ENCODE results near the gene BUD31. TPM values are rescaled to one million over a fixed set of nuclear protein-coding genes. Genes with fewer than 3 reads are reported as not detected.

BUD31 gene
- total and polyA plus RNA-seq, 2 of the 13 experiments (the other 11 are each of a cell fraction or from before 2014, with no cell fraction given): 35.1 to 79.1 TPM

DNA sequence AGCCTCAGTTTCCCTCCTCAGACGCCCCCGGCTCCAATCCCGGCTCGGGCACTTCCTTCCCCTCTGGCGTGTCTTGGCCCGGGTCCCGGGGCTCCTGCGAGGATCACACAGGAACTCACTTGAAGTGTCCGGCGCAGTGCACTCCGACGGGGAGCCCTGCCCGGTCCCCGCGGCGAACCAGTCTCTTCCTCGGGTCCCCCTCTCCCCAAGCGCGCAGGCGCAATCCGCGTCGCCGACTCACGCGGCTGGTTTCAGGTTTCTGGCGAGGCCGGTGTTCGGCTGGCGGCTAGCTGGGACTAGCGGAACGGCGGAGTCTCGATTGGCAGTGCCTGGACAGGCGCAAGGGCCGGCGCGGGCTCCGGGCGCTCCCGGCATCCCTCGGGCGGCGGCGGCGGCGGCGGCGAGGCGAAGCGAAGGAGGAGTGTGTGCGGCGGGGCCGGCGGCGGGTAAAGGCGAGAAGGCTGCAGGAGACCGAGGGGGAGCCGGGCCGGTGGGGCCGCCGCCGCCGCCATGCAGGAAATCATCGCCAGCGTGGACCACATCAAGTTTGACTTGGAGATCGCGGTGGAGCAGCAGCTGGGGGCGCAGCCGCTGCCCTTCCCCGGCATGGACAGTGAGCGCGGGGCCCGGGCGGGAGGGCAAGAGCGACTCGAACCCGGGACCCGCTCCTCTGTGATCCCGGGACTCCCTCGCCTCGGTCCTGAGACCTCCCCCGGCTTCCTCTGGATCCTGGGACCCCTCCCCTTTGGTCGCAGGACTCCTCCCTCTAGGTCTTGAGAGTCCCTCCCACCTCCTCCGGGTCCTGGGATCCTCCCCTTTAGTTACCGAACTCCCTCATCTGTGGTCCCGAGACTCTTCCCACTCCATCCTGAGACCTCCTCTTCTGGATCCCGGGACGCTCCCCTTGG, 30.1 kb downstream of the BUD31 start, which contains the start of the genes CPSF4 and PTCD1 (continued):
- TF ChIP-seq, protein P1, sequence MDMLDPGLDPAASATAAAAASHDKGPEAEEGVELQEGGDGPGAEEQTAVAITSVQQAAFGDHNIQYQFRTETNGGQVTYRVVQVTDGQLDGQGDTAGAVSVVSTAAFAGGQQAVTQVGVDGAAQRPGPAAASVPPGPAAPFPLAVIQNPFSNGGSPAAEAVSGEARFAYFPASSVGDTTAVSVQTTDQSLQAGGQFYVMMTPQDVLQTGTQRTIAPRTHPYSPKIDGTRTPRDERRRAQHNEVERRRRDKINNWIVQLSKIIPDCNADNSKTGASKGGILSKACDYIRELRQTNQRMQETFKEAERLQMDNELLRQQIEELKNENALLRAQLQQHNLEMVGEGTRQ (IDR thresholded peaks at IDR 0.05; ENCODE audit: low read depth, low read length): no peak
- TF ChIP-seq, protein P1 (CRISPR knock-in tag; IDR thresholded peaks at IDR 0.05; ENCODE audit: borderline replicate concordance): no peak
- TF ChIP-seq ZNF543 (CRISPR knock-in tag; IDR thresholded peaks at IDR 0.05): 0 out of 2 replicates have a peak, but pooled peaks have one; percentile 55
- TF ChIP-seq JUN (CRISPR knock-in tag; IDR thresholded peaks at IDR 0.05): peak; percentile 79; the same call in 1 of the 2 replicates
- TF ChIP-seq, protein P2, sequence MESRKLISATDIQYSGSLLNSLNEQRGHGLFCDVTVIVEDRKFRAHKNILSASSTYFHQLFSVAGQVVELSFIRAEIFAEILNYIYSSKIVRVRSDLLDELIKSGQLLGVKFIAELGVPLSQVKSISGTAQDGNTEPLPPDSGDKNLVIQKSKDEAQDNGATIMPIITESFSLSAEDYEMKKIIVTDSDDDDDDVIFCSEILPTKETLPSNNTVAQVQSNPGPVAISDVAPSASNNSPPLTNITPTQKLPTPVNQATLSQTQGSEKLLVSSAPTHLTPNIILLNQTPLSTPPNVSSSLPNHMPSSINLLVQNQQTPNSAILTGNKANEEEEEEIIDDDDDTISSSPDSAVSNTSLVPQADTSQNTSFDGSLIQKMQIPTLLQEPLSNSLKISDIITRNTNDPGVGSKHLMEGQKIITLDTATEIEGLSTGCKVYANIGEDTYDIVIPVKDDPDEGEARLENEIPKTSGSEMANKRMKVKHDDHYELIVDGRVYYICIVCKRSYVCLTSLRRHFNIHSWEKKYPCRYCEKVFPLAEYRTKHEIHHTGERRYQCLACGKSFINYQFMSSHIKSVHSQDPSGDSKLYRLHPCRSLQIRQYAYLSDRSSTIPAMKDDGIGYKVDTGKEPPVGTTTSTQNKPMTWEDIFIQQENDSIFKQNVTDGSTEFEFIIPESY (CRISPR knock-in tag; IDR thresholded peaks at IDR 0.05): no peak
- TF ChIP-seq, protein P3, sequence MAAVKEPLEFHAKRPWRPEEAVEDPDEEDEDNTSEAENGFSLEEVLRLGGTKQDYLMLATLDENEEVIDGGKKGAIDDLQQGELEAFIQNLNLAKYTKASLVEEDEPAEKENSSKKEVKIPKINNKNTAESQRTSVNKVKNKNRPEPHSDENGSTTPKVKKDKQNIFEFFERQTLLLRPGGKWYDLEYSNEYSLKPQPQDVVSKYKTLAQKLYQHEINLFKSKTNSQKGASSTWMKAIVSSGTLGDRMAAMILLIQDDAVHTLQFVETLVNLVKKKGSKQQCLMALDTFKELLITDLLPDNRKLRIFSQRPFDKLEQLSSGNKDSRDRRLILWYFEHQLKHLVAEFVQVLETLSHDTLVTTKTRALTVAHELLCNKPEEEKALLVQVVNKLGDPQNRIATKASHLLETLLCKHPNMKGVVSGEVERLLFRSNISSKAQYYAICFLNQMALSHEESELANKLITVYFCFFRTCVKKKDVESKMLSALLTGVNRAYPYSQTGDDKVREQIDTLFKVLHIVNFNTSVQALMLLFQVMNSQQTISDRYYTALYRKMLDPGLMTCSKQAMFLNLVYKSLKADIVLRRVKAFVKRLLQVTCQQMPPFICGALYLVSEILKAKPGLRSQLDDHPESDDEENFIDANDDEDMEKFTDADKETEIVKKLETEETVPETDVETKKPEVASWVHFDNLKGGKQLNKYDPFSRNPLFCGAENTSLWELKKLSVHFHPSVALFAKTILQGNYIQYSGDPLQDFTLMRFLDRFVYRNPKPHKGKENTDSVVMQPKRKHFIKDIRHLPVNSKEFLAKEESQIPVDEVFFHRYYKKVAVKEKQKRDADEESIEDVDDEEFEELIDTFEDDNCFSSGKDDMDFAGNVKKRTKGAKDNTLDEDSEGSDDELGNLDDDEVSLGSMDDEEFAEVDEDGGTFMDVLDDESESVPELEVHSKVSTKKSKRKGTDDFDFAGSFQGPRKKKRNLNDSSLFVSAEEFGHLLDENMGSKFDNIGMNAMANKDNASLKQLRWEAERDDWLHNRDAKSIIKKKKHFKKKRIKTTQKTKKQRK (IDR thresholded peaks at IDR 0.05; ENCODE audit: low read length): no peak
- TF ChIP-seq CBX5 (CRISPR knock-in tag; IDR thresholded peaks at IDR 0.05; ENCODE audit: borderline replicate concordance): peak; percentile 42; the same call in 1 of the 2 replicates
- TF ChIP-seq, protein P4, sequence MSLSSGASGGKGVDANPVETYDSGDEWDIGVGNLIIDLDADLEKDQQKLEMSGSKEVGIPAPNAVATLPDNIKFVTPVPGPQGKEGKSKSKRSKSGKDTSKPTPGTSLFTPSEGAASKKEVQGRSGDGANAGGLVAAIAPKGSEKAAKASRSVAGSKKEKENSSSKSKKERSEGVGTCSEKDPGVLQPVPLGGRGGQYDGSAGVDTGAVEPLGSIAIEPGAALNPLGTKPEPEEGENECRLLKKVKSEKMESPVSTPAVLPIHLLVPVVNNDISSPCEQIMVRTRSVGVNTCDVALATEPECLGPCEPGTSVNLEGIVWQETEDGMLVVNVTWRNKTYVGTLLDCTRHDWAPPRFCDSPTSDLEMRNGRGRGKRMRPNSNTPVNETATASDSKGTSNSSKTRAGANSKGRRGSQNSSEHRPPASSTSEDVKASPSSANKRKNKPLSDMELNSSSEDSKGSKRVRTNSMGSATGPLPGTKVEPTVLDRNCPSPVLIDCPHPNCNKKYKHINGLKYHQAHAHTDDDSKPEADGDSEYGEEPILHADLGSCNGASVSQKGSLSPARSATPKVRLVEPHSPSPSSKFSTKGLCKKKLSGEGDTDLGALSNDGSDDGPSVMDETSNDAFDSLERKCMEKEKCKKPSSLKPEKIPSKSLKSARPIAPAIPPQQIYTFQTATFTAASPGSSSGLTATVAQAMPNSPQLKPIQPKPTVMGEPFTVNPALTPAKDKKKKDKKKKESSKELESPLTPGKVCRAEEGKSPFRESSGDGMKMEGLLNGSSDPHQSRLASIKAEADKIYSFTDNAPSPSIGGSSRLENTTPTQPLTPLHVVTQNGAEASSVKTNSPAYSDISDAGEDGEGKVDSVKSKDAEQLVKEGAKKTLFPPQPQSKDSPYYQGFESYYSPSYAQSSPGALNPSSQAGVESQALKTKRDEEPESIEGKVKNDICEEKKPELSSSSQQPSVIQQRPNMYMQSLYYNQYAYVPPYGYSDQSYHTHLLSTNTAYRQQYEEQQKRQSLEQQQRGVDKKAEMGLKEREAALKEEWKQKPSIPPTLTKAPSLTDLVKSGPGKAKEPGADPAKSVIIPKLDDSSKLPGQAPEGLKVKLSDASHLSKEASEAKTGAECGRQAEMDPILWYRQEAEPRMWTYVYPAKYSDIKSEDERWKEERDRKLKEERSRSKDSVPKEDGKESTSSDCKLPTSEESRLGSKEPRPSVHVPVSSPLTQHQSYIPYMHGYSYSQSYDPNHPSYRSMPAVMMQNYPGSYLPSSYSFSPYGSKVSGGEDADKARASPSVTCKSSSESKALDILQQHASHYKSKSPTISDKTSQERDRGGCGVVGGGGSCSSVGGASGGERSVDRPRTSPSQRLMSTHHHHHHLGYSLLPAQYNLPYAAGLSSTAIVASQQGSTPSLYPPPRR (CRISPR knock-in tag; IDR thresholded peaks at IDR 0.05; ENCODE audit: borderline replicate concordance): 0 out of 2 replicates have a peak, but pooled peaks have one; percentile 47
- no peak for TF ChIP-seq HOXD1 (CRISPR knock-in tag; IDR thresholded peaks at IDR 0.05)
- peak; percentile 88 for TF ChIP-seq SMAD3 (CRISPR knock-in tag; IDR thresholded peaks at IDR 0.05)
- TF ChIP-seq BRCA1 (CRISPR knock-in tag; IDR thresholded peaks at IDR 0.05): no peak
- TF ChIP-seq SETDB1 (CRISPR knock-in tag; IDR thresholded peaks at IDR 0.05; ENCODE audit: borderline replicate concordance): no peak
- no peak for TF ChIP-seq ZNF234 (CRISPR knock-in tag; conservative IDR thresholded peaks at IDR 0.05)
- TF ChIP-seq STAT5B (CRISPR knock-in tag; IDR thresholded peaks at IDR 0.05): peak; percentile 66; the same call in 1 of the 2 replicates
- peak; percentile 73; the same call in 1 of the 2 replicates for TF ChIP-seq NFKB2 (CRISPR knock-in tag; IDR thresholded peaks at IDR 0.05; ENCODE audit: borderline replicate concordance)
- TF ChIP-seq HOXA3 (CRISPR knock-in tag; IDR thresholded peaks at IDR 0.05): peak; percentile 88

Measured in HepG2 (cell line).